ENCODE measurements around the gene POU2F3. TPM values are rescaled to one million over a fixed set of nuclear protein-coding genes. Genes with fewer than 3 reads are reported as not detected.

The POU2F3 gene
- total and polyA plus RNA-seq, 3 donors from 2014 or later, result 0.16 to 0.49 (median 0.31) TPM

- no peak overlapping the region for H3K27ac ChIP-seq
- intact Hi-C loops (cut with DNase I; ENCODE audit: low total_unique reads), result no loop called here
- no peaks in the 10 kb centered on the region for H3K36me3 ChIP-seq (ENCODE audit: low read depth, missing control alignments)
- H3K27me3 ChIP-seq, result no peaks in the 10 kb centered on the region
- WGBS, 2 donors, result 89% methylated on average over 3 of the region's 3 CpGs
- H3K4me3 ChIP-seq, result no peak overlapping the region
- H3K4me1 ChIP-seq, result peaks cover 20% of the 10 kb centered on the region
- DNase-seq, result no peak
- no peaks in the 10 kb centered on the region for H3K9me3 ChIP-seq
- TF ChIP-seq, protein P1, sequence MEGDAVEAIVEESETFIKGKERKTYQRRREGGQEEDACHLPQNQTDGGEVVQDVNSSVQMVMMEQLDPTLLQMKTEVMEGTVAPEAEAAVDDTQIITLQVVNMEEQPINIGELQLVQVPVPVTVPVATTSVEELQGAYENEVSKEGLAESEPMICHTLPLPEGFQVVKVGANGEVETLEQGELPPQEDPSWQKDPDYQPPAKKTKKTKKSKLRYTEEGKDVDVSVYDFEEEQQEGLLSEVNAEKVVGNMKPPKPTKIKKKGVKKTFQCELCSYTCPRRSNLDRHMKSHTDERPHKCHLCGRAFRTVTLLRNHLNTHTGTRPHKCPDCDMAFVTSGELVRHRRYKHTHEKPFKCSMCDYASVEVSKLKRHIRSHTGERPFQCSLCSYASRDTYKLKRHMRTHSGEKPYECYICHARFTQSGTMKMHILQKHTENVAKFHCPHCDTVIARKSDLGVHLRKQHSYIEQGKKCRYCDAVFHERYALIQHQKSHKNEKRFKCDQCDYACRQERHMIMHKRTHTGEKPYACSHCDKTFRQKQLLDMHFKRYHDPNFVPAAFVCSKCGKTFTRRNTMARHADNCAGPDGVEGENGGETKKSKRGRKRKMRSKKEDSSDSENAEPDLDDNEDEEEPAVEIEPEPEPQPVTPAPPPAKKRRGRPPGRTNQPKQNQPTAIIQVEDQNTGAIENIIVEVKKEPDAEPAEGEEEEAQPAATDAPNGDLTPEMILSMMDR (IDR thresholded peaks at IDR 0.05), result no peak
Measured at GRCh38 chr11:120329556-120329955, 89.6 kb downstream of the POU2F3 start.

DNA sequence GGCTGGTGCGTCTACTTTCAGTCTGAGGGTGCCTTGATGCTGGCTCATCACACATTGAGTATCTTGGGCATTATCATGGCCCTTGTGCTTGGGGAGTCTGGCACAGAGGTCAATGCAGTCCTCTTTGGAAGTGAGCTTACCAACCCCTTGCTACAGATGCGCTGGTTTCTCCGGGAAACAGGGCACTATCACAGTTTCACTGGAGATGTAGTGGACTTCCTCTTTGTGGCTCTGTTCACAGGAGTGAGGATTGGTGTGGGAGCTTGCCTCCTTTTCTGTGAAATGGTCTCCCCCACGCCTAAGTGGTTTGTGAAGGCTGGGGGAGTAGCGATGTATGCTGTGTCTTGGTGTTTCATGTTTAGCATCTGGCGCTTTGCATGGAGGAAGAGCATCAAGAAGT lies 90.1 kb downstream of the POU2F3 start:
- DNase-seq, result no peak
- H3K27me3 ChIP-seq, result no peaks in the 10 kb centered on the region
- no peak overlapping the region for H3K27ac ChIP-seq
- intact Hi-C loops (cut with DNase I; ENCODE audit: low total_unique reads), result no loop called here
- H3K36me3 ChIP-seq (ENCODE audit: low read depth, missing control alignments), result no peaks in the 10 kb centered on the region
- no peaks in the 10 kb centered on the region for H3K9me3 ChIP-seq
- no peak overlapping the region for H3K4me3 ChIP-seq
- TF ChIP-seq, protein P1 (IDR thresholded peaks at IDR 0.05), result no peak
- no peak for TF ChIP-seq POLR2A (IDR thresholded peaks at IDR 0.05)
- H3K4me1 ChIP-seq, result peaks cover 20% of the 10 kb centered on the region
- WGBS, 2 donors, result 87 to 95% methylated on average over 6 of the region's 6 CpGs

DNA sequence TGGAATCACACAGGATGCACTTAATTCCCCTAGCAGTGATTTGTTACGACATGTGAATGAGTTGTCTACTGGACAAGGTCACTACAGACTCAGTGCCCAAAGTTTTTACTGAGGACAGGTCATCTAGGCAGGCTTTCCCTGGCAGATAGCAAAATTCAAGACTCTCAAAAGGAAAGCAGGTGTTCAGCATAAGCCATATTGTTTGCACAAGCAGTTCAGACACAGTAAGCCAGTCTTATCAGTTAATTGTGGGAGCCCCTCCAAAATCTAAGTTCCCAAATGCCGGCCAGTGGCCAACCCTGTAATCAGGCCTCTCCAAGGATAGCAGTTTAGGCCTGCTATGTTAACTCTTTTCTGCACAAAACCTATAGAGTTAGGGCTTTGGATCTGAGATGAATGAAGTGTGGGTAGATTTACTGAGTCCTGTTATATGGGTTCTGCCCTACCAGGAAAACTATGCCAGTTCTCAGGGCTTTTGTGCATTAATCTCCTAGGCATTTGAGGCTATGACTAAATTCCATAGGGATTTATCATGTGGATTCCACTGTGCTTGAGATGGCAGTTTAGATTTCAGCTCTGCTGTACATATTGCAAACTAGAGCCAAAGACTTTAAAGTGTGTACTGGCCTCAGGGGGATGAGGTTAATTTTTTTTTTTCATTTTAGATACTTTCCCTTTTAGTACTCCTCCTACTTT lies 91.5 kb downstream of the POU2F3 start:
- no peak overlapping the region for H3K4me3 ChIP-seq
- H3K36me3 ChIP-seq (ENCODE audit: low read depth, missing control alignments), result no peaks in the 10 kb centered on the region
- no peaks in the 10 kb centered on the region for H3K9me3 ChIP-seq
- H3K27ac ChIP-seq, result no peak overlapping the region
- TF ChIP-seq POLR2A (IDR thresholded peaks at IDR 0.05), result no peak
- TF ChIP-seq, protein P1 (IDR thresholded peaks at IDR 0.05), result no peak
- H3K27me3 ChIP-seq, result no peaks in the 10 kb centered on the region
- WGBS, 2 donors, result 52 to 55% methylated on average over 2 of the region's 2 CpGs
- H3K4me1 ChIP-seq, result peaks cover 14% of the 10 kb centered on the region
- intact Hi-C loops (cut with DNase I; ENCODE audit: low total_unique reads), result no loop called here
- DNase-seq, result no peak

- no peaks in the 10 kb centered on the region for H3K9me3 ChIP-seq
- no peak for TF ChIP-seq POLR2A (IDR thresholded peaks at IDR 0.05)
- TF ChIP-seq, protein P1 (IDR thresholded peaks at IDR 0.05), result no peak
- no peak for DNase-seq
- no peaks in the 10 kb centered on the region for H3K27me3 ChIP-seq
- no peak overlapping the region for H3K4me3 ChIP-seq
- intact Hi-C loops (cut with DNase I; ENCODE audit: low total_unique reads), result no loop called here
- WGBS, 2 donors, result 80 to 85% methylated on average over 5 of the region's 5 CpGs
- no peaks in the 10 kb centered on the region for H3K36me3 ChIP-seq (ENCODE audit: low read depth, missing control alignments)
- H3K4me1 ChIP-seq, result peaks cover 4% of the 10 kb centered on the region
- H3K27ac ChIP-seq, result no peak overlapping the region
Measured at GRCh38 chr11:120332822-120333716, 93.1 kb downstream of the POU2F3 start.

All from testis (tissue), 3 donors.